Central memory CD4-positive, alpha-beta T cell (primary cell): ENCODE measurements around the gene KIF20B.
"Not testable (repeated sequence)": the region's sequence is repeated elsewhere in the genome, so short reads cannot be mapped to it uniquely, and the experiment has no call there.

Experiments used
- DNase-seq: peaks from one replicate; pipeline ENCODE4 v3.0.0; 2022

Gene KIF20B

DNA sequence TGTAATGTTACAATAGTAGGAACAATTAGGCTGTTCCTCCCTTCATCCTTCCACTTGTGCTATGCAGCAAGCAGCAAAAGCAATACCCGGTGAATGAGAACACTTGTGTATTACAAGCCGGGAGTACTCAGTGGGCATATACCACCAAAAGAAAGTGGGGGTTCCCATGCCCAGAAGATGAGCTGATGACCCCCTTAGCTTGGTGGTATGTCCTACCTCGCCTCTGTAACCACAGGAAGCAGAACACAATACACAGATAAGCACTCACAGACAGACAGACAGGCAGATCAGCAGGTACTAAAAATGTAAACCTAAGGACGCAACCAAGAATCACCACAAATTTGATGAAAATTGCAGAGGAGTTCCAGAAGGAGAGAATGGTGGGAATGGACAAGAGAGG is 15.5 kb upstream of the KIF20B start:
- DNase-seq = no peak

DNA sequence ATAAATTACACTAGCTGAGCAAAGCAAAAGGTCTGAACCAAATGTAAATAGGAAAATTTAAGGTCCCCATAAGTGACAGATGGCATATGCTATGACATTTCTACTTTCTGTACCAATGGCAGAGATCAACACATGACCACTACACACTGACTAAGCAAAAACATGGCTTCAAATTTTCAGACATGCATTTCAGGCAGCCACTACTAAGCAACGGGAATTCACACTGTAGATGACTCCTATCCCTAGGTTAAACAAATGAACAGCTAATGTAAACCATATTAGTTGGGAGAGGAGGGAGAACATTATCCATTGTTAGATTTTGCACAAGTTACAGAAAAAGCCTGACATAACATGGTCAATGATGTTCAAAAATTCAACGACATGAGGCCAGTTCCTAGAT is 11.4 kb upstream of the KIF20B start:
- no peak for DNase-seq

DNA sequence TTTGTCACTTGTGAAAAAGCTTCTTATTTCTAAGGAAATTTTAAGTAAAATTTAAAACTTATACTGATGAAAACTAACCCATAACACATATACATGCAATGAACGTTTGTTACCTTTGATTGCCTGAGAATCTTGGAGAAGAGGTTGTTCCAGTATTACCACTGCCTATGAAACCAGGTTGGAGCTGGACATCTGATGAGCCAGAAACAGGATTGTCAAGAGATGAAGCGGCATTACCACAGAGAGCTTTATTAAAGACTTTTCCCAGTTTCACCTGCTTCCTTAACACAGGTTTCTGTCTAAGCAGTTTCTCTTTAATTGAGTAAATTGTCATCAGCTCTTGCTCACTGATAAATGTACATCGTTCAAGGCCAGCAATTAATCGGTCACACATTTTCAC is 9.0 kb upstream of the KIF20B start:
- no peak for DNase-seq

DNA sequence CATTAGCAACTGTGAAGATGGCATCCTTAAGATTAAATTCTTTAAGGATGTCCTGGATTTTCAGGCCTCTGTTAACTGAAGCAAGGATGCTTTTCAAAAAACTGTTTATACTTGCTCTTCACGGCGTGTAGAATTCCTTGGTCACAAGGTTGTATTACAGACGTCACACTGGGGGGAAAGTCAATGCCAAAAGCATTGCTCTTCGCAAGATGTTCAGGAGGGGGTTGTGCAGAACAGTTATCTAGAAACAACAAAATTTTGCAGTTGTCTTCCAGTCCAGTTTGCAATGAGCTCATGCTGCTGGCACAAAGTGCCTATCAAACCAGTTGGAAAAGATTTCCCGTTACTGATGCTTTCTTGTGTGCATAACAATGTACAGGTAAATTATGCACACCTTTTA is 8.2 kb upstream of the KIF20B start:
- no peak for DNase-seq

DNA sequence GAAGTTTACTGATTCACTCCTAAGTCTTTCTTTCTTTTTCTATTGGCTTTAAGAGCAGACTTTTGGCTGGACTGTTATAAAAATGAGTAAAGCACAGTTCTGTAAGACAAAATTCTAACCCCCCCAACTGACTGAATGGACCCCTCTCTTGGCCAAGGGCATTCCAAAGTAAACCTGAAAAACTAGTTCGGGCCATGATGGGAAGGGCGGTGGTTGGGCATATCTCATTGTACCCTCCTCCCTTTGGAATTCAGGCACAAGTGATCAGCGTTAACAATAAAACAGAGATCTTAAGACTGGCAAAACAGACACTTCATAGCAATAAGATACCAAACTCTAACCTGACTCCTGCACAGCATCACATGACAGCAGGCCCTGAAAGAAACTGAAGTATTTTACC is 6.1 kb upstream of the KIF20B start:
- DNase-seq = no peak

DNA sequence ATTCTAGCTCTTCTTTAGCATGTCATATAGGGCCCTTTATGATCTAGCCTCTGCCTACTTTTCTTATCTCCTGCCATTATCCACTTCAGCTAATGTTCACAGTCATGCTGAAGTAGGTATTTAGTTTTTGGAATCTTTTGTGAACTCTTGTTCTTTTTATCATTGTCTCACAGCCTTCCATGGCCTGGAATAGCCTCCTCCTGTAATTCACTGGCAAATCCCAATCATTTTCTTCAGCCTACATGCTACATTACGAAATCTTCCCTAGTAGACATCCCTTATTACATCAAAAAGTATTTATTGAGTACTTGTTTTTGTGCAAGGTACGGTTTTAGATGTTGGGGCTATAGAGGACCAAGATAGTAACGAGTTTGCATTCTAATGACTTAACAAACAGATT is 3.4 kb upstream of the KIF20B start:
- no peak for DNase-seq

DNA sequence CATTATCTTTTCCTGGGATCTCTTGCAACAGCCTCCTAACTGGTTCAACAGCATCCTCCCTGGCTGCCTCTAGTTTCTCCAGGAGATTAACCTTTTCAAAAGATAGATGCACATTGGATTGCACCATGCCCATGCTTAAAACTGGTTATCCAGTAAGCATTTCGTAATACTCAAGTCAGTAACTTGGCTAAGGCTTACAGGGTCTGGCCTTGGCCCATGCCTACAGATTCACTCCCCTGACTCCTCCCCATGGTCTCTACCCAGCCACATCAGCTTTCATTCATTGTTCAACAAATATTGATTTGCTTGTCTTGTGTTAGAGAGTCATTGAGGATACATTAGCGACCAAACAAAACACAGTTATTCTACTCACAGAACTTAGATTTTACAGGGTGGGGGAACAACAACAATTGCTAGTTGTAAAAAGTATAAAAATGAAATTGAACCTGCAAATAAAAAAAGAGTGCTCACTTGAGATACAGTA is 1.8 kb upstream of the KIF20B start:
- DNase-seq = no peak

DNA sequence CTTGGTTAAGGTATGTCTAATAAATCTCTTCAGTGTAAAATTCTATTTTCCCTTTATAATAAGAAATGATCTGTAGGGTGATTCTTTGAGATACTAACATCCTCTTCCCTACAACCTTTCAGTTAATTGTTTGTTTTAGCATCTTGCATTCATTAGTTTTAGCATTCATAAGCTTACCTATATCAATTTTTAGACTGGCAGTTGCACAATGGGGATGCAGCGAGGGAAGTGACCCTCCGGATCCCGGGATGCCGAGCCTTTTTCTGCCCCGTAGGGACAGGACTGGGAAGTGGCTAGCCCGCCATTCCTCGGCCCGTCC is 508 bp upstream of the KIF20B start:
- no peak for DNase-seq

DNA sequence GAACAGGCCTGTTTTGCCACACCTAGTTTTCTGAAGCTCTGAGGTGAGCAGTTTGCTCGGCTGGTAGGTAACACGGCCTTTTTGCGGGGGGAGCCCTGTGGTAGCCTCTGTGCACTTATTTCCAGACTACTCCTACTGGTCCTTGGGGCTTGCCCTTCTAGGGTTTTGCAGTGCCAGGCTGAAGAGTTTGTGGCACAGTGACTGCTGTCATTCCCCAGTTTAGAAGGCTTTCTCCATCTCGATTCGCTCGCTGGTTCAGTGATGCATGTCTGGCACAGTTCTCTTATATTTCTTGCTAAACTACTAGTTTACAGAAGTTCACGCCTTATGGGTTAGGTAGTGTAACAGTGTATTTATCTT is 711 bp downstream of the KIF20B start:
- DNase-seq = no peak

DNA sequence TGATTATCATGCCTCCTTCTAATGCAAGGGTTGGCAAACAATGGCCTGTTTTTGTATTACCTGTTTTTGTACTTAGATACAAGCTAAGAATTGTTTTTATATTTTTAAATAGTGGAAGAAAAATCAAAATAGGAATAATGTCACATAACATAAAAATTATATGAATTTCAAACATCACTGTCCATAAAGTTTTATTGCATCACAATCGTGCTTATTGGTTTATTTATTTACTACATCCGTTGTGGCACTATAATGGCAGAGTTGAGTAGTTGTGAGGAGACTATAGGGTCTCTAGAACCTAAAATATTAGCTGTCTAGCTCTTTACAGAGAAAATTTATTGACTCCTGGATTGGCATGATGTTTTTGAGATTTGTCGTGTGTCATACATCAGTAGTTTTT is 4.1 kb downstream of the KIF20B start:
- DNase-seq = no peak

DNA sequence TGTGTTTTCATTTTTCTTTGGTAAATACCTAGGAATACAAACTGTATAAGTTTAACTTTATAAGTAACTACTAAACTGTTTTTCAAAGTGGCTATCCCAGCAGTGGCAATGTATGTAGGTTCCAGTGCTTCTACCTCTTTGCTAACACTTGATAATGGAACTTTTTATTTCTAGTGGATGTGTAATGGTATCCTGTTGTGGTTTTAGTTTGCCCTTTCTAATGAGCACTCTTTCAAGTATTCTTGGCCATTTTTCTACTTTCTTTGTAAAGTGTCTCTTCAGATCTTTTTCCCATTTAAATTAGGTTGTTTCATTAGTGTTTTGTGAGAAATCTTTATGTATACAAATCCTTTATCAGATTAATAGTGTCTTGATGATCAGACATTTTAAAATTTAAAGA is 4.6 kb downstream of the KIF20B start:
- no peak for DNase-seq

DNA sequence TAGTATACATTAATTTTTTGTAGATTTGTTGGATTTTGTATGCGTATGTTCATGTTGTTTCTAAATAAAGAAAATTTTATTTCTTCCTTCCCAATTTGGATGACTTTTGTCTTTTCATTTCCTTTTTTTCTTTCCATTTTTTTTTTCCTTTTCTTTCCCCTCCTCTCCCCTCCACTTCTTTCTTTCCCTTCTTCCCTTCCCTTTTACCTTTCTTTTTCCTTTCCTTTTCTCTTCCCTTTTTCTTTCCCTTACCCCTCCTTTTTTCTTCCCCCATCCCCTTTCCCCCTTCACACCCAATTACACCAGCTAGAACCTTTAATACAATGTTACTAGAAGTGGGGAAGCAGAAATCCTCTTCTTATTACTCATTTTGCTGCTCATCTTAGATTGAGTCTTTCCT is 6.0 kb downstream of the KIF20B start:
- no peak for DNase-seq

DNA sequence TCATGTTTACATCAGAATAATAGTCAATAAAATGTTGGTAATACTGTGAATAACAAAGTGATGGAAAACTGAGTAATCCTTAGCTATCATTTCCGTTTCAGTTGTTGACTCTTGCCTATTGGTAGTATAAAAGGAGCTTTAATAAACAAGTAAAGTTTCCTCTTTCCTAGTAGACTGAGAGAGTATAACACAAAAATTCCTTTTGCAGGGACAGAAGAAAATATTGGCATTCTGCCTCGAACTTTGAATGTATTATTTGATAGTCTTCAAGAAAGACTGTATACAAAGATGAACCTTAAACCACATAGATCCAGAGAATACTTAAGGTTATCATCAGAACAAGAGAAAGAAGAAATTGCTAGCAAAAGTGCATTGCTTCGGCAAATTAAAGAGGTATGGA is 9.4 kb downstream of the KIF20B start:
- DNase-seq = no peak

DNA sequence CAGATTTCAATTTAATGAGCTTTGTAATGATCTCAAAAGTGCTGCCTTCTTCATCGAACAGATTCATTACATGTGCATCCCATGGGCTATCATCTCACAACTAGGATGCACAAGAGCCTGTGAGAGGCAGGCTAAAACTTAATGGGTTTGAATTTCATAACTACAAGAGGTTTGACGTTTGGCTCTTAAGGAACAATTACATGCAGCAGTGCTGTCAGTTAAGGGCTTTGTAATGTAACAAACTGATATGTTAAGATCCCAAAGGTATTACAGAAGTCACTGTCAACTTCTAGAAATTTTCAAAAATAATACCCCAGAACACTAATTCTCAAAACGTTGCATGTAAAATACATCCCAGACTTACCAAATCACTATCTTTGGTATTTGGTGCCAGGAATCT is 33.2 kb downstream of the KIF20B start:
- no peak for DNase-seq

DNA sequence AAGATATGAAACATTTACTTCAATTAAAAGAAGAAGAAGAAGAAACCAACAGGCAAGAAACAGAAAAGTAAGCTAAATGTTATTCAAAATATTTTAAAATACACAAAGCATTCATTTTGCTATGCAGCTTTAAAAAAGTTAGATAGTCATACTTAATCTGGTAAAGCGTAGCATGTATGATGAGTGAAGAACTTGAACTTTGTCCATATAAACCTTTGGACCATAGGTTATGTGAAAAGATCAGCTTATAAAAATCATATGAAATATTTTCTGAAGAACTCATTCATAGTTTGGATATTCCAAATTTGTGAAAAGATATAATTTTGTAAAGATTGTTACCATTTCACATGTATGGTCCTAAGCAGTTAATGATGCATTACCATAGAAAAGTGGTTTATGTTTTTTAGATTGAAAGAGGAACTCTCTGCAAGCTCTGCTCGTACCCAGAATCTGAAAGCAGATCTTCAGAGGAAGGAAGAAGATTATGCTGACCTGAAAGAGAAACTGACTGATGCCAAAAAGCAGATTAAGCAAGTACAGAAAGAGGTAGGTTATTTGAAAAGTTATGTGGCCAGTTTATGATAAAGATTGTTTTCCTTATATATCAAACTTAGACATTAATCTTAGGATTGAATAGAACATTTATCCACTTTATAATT is 37.3 kb downstream of the KIF20B start:
- no peak for DNase-seq

DNA sequence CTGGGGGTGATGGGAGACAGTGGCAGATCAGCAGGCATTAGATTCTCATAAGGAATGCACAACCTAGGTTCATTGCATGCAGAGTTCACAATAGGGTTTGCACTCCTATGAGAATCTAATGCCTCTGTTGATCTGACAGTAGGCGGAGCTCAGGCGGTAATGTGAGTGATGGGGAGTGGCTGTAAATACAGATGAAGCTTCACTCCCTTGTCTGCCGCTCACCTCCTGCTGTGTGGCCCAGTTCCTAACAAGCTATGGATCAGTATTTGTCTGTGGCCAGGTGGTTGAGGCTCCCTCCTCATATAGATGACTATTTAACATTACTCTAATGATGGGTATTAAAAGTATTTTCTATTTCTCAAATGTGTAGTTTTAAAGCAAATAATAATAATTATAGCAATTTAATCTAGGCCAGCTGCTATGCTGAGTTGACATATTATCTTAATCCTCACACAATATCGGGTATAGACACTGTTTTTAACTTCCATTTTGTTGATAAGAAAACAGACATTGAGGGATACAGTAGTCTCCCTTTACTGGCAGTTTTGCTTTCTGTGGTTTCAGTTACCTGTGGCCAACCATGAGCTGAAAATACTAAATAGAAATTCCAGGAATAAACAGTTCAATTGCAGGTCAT is 39.9 kb downstream of the KIF20B start:
- DNase-seq = no peak

DNA sequence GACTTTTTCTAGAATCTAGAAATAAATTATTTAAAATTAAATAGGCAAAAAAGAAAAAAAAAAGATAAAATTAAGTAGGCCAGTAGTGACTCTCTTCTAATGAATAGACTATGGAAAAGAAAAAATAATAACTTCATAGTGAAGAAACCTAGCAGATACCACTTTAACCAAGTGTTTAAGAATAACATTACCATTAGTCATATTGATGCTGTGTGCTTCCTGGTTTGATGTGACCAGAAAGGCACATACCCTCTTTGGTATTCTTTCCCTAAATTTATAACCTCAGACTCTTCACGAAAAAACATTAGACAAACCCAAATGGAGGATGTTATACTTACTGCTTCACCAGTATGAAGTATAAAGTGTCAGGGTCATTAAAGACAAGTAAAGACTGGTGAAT is 42.6 kb downstream of the KIF20B start:
- DNase-seq = no peak

DNA sequence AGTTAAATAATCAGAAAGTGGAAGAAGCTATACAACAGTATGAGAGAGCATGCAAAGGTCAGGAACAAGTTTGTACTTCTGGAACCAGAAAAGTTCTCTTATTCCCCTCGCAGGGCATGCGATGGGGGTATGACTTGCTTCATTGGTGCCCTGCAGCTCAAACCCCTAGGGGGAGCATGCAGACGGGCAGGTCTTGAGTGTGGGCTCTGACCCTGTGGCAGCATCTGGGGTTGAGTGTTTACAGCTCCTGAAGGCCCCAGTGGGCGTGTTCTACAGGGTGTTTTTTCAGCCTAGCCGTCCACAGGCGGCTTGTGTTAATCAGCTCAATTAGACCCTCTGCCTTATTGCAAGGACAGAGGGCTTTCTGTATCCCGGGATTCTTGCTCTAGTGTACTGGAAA is 44.5 kb downstream of the KIF20B start:
- no peak for DNase-seq

DNA sequence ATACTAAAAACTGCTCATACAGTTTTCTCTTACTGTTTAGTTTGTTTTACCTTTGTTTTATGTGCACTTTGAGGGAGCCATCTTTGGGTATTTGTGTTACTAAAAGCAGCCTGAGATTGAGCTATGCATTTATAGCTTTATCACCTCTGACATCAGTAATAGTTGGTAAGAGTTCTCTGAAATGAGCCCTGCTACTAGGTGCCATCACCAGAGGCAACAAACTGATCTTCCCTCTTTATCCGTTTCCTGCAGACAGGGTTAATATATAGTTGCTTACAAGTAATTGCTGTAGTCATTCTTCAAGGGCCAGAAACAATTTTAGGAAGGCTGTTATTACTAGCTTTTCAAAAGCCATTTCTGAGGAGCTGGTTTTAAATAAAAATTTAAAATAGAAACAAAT is 49.1 kb downstream of the KIF20B start:
- DNase-seq = no peak

DNA sequence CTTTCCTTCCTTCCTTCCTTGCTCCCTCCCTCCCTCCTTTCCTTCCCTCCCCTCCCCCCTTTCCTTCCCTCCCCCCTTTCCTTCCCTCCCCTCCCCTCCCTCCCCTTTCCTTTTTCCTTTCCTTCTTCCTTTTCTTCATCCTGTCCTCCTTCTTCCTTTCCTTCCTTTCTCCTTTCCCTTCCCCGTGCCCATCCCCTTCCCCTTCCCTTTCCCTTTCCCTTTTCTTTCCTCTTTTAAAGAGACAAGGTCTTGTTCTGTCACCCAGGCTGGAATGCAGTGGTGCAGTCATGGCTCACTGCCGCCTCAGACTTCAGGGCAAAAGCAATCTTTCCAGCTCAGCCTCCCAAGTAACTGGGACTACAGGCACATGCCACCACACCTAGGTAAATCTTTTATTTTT is 54.0 kb downstream of the KIF20B start:
- no peak for DNase-seq

DNA sequence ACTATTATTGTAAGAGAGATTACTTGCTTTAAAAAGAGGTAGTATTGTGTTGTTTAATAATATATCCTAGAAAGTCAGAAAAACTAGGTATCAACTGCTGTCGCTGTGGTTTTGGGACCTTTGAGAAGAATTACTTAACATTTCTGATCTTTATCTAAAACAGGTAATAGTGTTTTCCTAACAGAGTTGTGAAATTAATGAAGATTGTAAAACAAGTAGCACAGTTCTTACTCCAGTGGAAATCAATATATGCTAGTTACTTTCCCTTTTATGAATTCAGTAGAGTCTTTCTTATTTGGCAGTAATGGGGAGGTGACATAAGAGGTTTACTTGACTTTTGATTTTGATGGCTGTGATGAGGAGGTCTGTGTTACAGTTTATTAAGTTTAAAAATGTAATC is 58.1 kb downstream of the KIF20B start:
- DNase-seq = no peak

DNA sequence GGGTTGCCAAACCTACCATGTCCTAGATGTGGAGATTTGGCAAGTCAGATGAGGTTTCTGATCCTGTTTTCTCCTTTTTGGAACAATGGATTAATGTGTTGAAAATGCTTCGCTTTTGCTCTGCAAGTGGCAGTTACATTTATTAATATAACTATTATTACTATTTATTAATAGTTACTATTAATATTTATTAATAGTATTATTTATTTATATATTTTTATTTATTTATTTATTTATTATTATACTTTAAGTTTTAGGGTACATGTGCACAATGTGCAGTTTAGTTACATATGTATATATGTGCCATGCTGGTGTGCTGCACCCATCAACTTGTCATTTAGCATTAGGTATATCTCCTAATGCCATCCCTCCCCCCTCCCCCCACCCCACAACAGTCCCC is 62.3 kb downstream of the KIF20B start:
- not testable (repeated sequence) for DNase-seq

DNA sequence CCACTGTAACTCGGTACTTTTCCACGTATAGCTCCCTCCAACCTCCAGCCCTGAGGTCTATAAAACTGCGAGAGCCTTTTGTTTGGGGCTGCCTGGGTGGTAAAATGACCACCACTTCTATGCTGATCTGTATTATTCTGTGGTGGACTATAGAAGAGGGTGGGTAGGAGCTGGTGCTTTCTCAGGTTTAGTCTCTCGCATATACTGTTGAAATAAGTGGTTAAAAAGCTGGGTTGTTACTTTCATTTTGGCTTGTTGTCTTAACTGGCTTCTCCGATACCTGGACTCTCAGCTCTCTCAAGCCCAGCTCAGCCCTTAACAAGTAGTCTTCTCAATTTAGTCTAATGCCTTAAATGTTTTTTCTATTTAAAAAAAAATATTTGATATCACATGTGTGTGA is 70.3 kb downstream of the KIF20B start:
- no peak for DNase-seq

DNA sequence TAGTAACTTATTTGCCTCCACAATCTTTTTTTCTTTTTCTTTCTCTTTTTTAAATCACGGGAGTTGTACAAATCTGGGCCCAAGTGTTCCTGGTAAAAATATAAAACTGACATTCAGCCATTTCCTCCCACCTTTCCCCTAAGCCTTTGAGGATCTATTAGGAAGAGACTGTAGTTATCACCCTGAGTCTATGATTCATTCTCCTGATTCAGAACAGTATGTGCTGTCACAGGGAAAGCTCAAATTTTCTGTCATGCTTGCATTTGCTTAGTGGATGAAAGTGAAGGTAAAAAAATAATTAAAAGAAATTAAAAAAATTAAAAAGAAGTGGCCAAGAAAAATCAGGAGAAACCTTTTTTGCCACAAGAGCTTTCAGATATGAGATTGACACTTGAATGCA is 71.7 kb downstream of the KIF20B start:
- no peak for DNase-seq

DNA sequence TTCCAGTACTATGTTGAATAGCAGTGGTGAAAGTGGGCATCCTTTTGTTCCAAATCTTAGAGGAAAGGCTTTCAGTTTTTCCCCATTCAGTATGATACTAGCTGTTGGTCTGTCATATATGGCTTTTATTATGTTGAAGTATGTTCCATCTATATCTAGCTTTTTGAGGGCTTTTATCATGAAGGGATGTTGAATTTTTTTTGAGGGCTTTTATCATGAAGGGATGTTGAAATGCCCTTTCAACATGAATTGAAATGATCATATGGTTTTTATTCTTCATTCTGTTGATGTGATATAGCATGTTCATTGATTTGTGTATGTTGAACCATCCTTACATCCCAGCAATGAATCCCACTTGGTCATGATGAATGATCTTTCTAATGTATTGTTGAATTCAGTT is 75.3 kb downstream of the KIF20B start:
- DNase-seq = no peak
